ENCODE results near the gene PID1.

DNA sequence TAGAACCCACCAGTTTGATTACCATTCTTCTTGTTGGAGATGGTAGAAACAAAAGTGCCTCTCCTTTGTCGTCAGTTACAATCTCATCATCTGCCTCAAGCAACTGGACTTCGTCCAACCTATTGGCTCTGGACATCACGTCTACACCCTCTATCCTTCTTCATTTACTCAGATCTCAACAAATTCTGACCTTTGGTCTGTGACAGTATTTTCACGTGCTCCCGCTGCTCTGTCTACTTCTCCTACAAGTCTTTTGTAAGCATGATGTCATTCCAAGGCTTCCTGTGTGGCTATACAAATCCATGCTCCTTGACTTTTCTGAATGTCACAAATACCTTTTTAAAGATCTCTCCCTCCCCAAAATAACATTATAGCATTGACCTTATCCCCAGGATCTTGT lies 43.0 kb upstream of the PID1 start:
- no peak for TF ChIP-seq POLR2AphosphoS5 (IDR thresholded peaks at IDR 0.05; ENCODE audit: low read depth)
- TF ChIP-seq, protein P1, sequence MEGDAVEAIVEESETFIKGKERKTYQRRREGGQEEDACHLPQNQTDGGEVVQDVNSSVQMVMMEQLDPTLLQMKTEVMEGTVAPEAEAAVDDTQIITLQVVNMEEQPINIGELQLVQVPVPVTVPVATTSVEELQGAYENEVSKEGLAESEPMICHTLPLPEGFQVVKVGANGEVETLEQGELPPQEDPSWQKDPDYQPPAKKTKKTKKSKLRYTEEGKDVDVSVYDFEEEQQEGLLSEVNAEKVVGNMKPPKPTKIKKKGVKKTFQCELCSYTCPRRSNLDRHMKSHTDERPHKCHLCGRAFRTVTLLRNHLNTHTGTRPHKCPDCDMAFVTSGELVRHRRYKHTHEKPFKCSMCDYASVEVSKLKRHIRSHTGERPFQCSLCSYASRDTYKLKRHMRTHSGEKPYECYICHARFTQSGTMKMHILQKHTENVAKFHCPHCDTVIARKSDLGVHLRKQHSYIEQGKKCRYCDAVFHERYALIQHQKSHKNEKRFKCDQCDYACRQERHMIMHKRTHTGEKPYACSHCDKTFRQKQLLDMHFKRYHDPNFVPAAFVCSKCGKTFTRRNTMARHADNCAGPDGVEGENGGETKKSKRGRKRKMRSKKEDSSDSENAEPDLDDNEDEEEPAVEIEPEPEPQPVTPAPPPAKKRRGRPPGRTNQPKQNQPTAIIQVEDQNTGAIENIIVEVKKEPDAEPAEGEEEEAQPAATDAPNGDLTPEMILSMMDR (IDR thresholded peaks at IDR 0.05; ENCODE audit: insufficient read depth, low read length), result no peak
- TF ChIP-seq, protein P2, sequence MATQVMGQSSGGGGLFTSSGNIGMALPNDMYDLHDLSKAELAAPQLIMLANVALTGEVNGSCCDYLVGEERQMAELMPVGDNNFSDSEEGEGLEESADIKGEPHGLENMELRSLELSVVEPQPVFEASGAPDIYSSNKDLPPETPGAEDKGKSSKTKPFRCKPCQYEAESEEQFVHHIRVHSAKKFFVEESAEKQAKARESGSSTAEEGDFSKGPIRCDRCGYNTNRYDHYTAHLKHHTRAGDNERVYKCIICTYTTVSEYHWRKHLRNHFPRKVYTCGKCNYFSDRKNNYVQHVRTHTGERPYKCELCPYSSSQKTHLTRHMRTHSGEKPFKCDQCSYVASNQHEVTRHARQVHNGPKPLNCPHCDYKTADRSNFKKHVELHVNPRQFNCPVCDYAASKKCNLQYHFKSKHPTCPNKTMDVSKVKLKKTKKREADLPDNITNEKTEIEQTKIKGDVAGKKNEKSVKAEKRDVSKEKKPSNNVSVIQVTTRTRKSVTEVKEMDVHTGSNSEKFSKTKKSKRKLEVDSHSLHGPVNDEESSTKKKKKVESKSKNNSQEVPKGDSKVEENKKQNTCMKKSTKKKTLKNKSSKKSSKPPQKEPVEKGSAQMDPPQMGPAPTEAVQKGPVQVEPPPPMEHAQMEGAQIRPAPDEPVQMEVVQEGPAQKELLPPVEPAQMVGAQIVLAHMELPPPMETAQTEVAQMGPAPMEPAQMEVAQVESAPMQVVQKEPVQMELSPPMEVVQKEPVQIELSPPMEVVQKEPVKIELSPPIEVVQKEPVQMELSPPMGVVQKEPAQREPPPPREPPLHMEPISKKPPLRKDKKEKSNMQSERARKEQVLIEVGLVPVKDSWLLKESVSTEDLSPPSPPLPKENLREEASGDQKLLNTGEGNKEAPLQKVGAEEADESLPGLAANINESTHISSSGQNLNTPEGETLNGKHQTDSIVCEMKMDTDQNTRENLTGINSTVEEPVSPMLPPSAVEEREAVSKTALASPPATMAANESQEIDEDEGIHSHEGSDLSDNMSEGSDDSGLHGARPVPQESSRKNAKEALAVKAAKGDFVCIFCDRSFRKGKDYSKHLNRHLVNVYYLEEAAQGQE (IDR thresholded peaks at IDR 0.05; ENCODE audit: insufficient replicate concordance, low read depth), result no peak
